Measurements from ENCODE around the gene TGFBR3L. TPM values are rescaled to one million over a fixed set of nuclear protein-coding genes. Genes with fewer than 3 reads are reported as not detected.

The TGFBR3L gene
- polyA plus RNA-seq, 1 donor (not counting 4 experiments of a cell fraction or from before 2014, with no cell fraction given) = 0.28 TPM

DNA sequence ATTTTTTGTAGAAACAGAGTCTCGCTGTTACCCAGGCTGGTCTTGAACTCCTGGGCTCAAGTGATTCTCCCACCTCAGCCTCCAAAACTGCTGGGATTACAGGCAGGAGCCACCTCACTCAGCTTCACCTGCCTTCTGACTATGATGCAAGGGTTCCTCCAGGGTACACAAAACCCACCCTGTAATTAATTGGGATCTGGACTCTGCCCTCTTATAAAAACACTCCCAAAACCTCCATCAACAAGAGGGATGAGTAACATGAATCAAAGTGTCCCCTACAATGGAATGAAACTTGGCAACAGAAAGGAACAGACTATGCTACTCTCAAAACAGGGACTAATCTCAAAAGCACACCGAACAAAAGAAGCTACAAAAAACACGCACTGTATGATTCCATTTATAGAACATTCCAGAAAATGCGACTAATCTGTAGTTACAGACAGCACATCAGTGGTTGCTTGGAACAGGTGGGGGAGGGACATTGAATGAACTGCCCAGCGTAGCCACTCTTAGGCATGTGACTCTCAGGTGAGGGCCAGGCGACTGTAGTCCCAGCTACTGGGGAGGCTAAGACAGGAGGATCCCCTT lies 37.3 kb upstream of the TGFBR3L start:
- Histone ChIP-seq H3K4me3 (ENCODE audit: control insufficient read depth in 2 of 3, extremely low read depth in 1 of 3, insufficient read depth in 2 of 3, low read depth in 1 of 3, low read length in 3 of 3) (no peak overlapping the region), H2AFZ (ENCODE audit: control insufficient read depth, low read length) (no peak overlapping the region), H3K79me2 (ENCODE audit: control insufficient read depth, insufficient read depth, low read length) (no peaks in the 10 kb centered on the region), H3K9ac (ENCODE audit: control insufficient read depth, extremely low read depth, insufficient read depth, low read length) (no peak overlapping the region), H3K36me3 (ENCODE audit: control insufficient read depth in 2 of 2, extremely low read depth in 1 of 2, insufficient read depth in 2 of 2, low read length in 2 of 2) (no peaks in the 10 kb centered on the region), H3K4me1 (ENCODE audit: control insufficient read depth, extremely low read depth, insufficient read depth, low read length) (peaks cover 1% of the 10 kb centered on the region), H3K4me2 (ENCODE audit: control insufficient read depth, extremely low read depth, insufficient read depth, low read depth, low read length) (no peak overlapping the region), H3K27ac (ENCODE audit: control insufficient read depth, insufficient read depth, low read length) (no peak overlapping the region), H3K9me1 (ENCODE audit: control insufficient read depth, extremely low read depth, insufficient read depth, low read length) (no peaks in the 10 kb centered on the region), H3K9me3 (ENCODE audit: control insufficient read depth, low read depth, low read length) (no peaks in the 10 kb centered on the region), H3K27me3 (ENCODE audit: control insufficient read depth, extremely low read depth, insufficient read depth, low read length) (peaks cover 36% of the 10 kb centered on the region), H4K20me1 (ENCODE audit: control insufficient read depth, extremely low read depth, insufficient read depth, low read length) (no peaks in the 10 kb centered on the region)
- dilution Hi-C loops (cut with MboI; ENCODE audit: extremely low pct_ligation_motif_present, low sequenced_read_pairs) = no loop called here
- DNase-seq (ENCODE audit: low read depth, low spot score) (no peak), FAIRE-seq (no peak)
- TF ChIP-seq EZH2 (IDR thresholded peaks at IDR 0.05; ENCODE audit: low read length) = no peak
- TF ChIP-seq, protein P1, sequence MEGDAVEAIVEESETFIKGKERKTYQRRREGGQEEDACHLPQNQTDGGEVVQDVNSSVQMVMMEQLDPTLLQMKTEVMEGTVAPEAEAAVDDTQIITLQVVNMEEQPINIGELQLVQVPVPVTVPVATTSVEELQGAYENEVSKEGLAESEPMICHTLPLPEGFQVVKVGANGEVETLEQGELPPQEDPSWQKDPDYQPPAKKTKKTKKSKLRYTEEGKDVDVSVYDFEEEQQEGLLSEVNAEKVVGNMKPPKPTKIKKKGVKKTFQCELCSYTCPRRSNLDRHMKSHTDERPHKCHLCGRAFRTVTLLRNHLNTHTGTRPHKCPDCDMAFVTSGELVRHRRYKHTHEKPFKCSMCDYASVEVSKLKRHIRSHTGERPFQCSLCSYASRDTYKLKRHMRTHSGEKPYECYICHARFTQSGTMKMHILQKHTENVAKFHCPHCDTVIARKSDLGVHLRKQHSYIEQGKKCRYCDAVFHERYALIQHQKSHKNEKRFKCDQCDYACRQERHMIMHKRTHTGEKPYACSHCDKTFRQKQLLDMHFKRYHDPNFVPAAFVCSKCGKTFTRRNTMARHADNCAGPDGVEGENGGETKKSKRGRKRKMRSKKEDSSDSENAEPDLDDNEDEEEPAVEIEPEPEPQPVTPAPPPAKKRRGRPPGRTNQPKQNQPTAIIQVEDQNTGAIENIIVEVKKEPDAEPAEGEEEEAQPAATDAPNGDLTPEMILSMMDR (optimal IDR thresholded peaks at IDR 0.05 in 1 of 3, IDR thresholded peaks at IDR 0.05 in 1 of 3, conservative IDR thresholded peaks at IDR 0.05 in 1 of 3; ENCODE audit: extremely low read depth in 1 of 3, insufficient read depth in 2 of 3, low read length in 3 of 3) = no peak

DNA sequence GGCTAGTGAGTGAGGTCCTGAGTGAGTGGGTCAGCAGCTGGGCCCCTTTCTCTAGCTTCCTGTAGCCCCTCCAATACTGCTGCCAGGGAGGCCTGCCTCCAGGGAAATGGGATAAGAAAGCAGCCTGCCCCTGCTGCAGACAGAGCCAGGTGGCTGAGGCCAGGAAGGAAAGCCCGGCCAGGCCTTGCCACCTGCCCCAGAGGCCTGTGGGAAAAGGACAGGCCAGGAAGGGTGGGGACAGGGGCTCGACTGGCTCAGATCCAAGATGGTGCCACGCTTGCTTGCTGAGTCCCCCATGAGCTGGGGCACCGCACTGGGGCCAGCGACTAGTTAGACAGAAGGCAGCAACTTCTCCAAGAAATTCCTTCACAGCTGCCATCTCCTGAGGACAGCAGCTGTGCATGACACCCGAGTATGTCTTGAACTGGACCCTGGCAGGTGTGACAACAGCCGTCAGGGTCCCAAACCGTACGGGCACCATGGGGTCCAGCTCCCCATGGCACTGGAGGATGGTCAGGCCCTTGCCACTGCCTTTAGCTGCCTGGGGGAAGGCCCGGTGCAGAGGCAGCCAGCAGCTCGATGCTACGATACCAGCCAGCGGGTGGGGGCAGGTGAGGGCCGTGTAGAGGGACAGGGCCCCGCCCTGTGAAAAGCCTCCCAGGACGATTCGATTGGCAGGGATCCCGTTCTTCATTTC lies 35.4 kb upstream of the TGFBR3L start:
- Histone ChIP-seq H3K4me1 (ENCODE audit: control insufficient read depth, extremely low read depth, insufficient read depth, low read length) (no peaks in the 10 kb centered on the region), H3K27ac (ENCODE audit: control insufficient read depth, insufficient read depth, low read length) (no peak overlapping the region), H3K9ac (ENCODE audit: control insufficient read depth, extremely low read depth, insufficient read depth, low read length) (no peak overlapping the region), H3K4me2 (ENCODE audit: control insufficient read depth, extremely low read depth, insufficient read depth, low read depth, low read length) (no peak overlapping the region), H3K4me3 (ENCODE audit: control insufficient read depth in 2 of 3, extremely low read depth in 1 of 3, insufficient read depth in 2 of 3, low read depth in 1 of 3, low read length in 3 of 3) (no peak overlapping the region), H4K20me1 (ENCODE audit: control insufficient read depth, extremely low read depth, insufficient read depth, low read length) (no peaks in the 10 kb centered on the region), H3K36me3 (ENCODE audit: control insufficient read depth in 2 of 2, extremely low read depth in 1 of 2, insufficient read depth in 2 of 2, low read length in 2 of 2) (no peaks in the 10 kb centered on the region), H3K27me3 (ENCODE audit: control insufficient read depth, extremely low read depth, insufficient read depth, low read length) (peaks cover 18% of the 10 kb centered on the region), H3K9me3 (ENCODE audit: control insufficient read depth, low read depth, low read length) (no peaks in the 10 kb centered on the region), H2AFZ (ENCODE audit: control insufficient read depth, low read length) (no peak overlapping the region), H3K9me1 (ENCODE audit: control insufficient read depth, extremely low read depth, insufficient read depth, low read length) (no peaks in the 10 kb centered on the region), H3K79me2 (ENCODE audit: control insufficient read depth, insufficient read depth, low read length) (no peaks in the 10 kb centered on the region)
- no peak for DNase-seq (ENCODE audit: low read depth, low spot score)
- dilution Hi-C loops (cut with MboI; ENCODE audit: extremely low pct_ligation_motif_present, low sequenced_read_pairs) = no loop called here
- FAIRE-seq = no peak
- TF ChIP-seq EZH2 (IDR thresholded peaks at IDR 0.05; ENCODE audit: low read length) = no peak
- TF ChIP-seq, protein P1 (optimal IDR thresholded peaks at IDR 0.05 in 1 of 3, IDR thresholded peaks at IDR 0.05 in 1 of 3, conservative IDR thresholded peaks at IDR 0.05 in 1 of 3; ENCODE audit: extremely low read depth in 1 of 3, insufficient read depth in 2 of 3, low read length in 3 of 3) = no peak

Data from keratinocyte (primary cell).